8988T (cell line): ENCODE measurements around the gene DHX35.

Experiments
- DNase-seq: peaks from one replicate; pipeline ENCODE4 v3.0.0; 2011

The DHX35 gene

GRCh38 chr20:38962044-38962927 is at the start of gene DHX35:
TSS of gene DHX35 (plus strand) at chr20:38962344. CDS start at chr20:38962368, 24 bp downstream.
- peak; percentile 88 for DNase-seq

GRCh38 chr20:38915355-38915754 is 46.8 kb upstream of the DHX35 start:
- DNase-seq = no peak

- no peak for DNase-seq
Measured at GRCh38 chr20:38917657-38918056, 44.5 kb upstream of the DHX35 start.

- DNase-seq = no peak
Measured at GRCh38 chr20:38918172-38918571, 44.0 kb upstream of the DHX35 start.

GRCh38 chr20:38919683-38920082 is 42.5 kb upstream of the DHX35 start:
- DNase-seq = no peak

- DNase-seq = no peak
Measured at GRCh38 chr20:38920411-38920810, 41.7 kb upstream of the DHX35 start.

GRCh38 chr20:38920851-38921250 is 41.3 kb upstream of the DHX35 start:
- no peak for DNase-seq

GRCh38 chr20:38924718-38925117 is 37.4 kb upstream of the DHX35 start:
- no peak for DNase-seq

GRCh38 chr20:38926142-38926933 is 35.8 kb upstream of the DHX35 start, which contains the start of gene FAM83D:
TSS of gene FAM83D (plus strand) at chr20:38926417. CDS start at chr20:38926443, 26 bp downstream.
- DNase-seq = peak; percentile 97

GRCh38 chr20:38926934-38927616 is 35.1 kb upstream of the DHX35 start:
- no peak for DNase-seq

- DNase-seq = no peak
Measured at GRCh38 chr20:38927902-38928578, 34.1 kb upstream of the DHX35 start.

GRCh38 chr20:38930242-38930569 is 31.9 kb upstream of the DHX35 start:
- no peak for DNase-seq

GRCh38 chr20:38931984-38932383 is 30.2 kb upstream of the DHX35 start:
- DNase-seq = no peak

- no peak for DNase-seq
Measured at GRCh38 chr20:38932457-38933120, 29.6 kb upstream of the DHX35 start.

GRCh38 chr20:38934530-38934929 is 27.6 kb upstream of the DHX35 start:
- no peak for DNase-seq

- DNase-seq = no peak
Measured at GRCh38 chr20:38935285-38935684, 26.9 kb upstream of the DHX35 start.

GRCh38 chr20:38935967-38936407 is 26.2 kb upstream of the DHX35 start:
- no peak for DNase-seq

- no peak for DNase-seq
Measured at GRCh38 chr20:38937000-38937399, 25.1 kb upstream of the DHX35 start.

- DNase-seq = no peak
Measured at GRCh38 chr20:38937978-38938473, 24.1 kb upstream of the DHX35 start.

GRCh38 chr20:38939686-38940085 is 22.5 kb upstream of the DHX35 start:
- no peak for DNase-seq

- DNase-seq = no peak
Measured at GRCh38 chr20:38940644-38941043, 21.5 kb upstream of the DHX35 start.
